Keratinocyte (primary cell): ENCODE measurements around the gene IFT25. TPM values are rescaled to one million over a fixed set of nuclear protein-coding genes. Genes with fewer than 3 reads are reported as not detected.

Experiments used
- DNase-seq: peaks from one replicate; pipeline ENCODE4 v3.0.0-alpha.2; 2011; ENCODE audit warnings: low read depth, missing footprints, low spot score
- FAIRE-seq: peaks from 2 replicates; lab custom pipeline; 2011; peaks lifted over from hg19 to GRCh38; lab: Jason Lieb, UNC
- H2AFZ ChIP-seq: 2 replicates; pipeline ENCODE4 v1.6.0; 2012; ENCODE audit warnings: low read length, control low read depth, inconsistent platforms; ENCODE audit not compliant: control insufficient read depth
- H3K27ac ChIP-seq: 2 replicates; pipeline ENCODE4 v1.5.1; 2011; ENCODE audit warnings: low read length; ENCODE audit not compliant: control insufficient read depth, insufficient read depth
- H3K27me3 ChIP-seq: 3 replicates; pipeline ENCODE4 v1.6.0; 2011; ENCODE audit warnings: low read length; ENCODE audit not compliant: control insufficient read depth, insufficient read depth; ENCODE audit errors: extremely low read depth
- H3K36me3 ChIP-seq, 2 experiments: 2 replicates in 1 of 2; 3 replicates in 1 of 2; pipeline ENCODE4 v1.5.1; 2011; ENCODE audit warnings: low read length in 2 of 2, mild to moderate bottlenecking in 1 of 2; ENCODE audit not compliant: control insufficient read depth in 2 of 2, insufficient read depth in 2 of 2; ENCODE audit errors: extremely low read depth in 1 of 2
- H3K4me1 ChIP-seq: 3 replicates; pipeline ENCODE4 v1.5.1; 2011; ENCODE audit warnings: low read length; ENCODE audit not compliant: control insufficient read depth, insufficient read depth; ENCODE audit errors: extremely low read depth
- H3K4me2 ChIP-seq: 3 replicates; pipeline ENCODE4 v1.6.0; 2011; ENCODE audit warnings: low read depth, low read length; ENCODE audit not compliant: control insufficient read depth, insufficient read depth; ENCODE audit errors: extremely low read depth
- H3K4me3 ChIP-seq, 3 experiments: fragments of 200-600 bp in 1 of 3; sonication (generic) in 1 of 3; 2 replicates in 2 of 3; 3 replicates in 1 of 3; pipeline ENCODE4 v1.5.1; 2011 to 2016; ENCODE audit warnings: low read length in 3 of 3, mild to moderate bottlenecking in 3 of 3, control low read depth in 2 of 3, inconsistent platforms in 1 of 3, low read depth in 1 of 3, mixed read lengths in 1 of 3, mixed run types in 1 of 3, moderate library complexity in 1 of 3; ENCODE audit not compliant: control insufficient read depth in 2 of 3, insufficient read depth in 2 of 3; ENCODE audit errors: extremely low read depth in 1 of 3
- H3K79me2 ChIP-seq: 2 replicates; pipeline ENCODE4 v1.6.0; 2012; ENCODE audit warnings: low read length; ENCODE audit not compliant: control insufficient read depth, insufficient read depth
- H3K9ac ChIP-seq: 3 replicates; pipeline ENCODE4 v1.6.0; 2011; ENCODE audit warnings: low read length; ENCODE audit not compliant: control insufficient read depth, insufficient read depth; ENCODE audit errors: extremely low read depth
- H3K9me1 ChIP-seq: 3 replicates; pipeline ENCODE4 v1.6.0; 2011; ENCODE audit warnings: low read length; ENCODE audit not compliant: control insufficient read depth, insufficient read depth; ENCODE audit errors: extremely low read depth
- H3K9me3 ChIP-seq: 2 replicates; pipeline ENCODE4 v1.5.1; 2012; ENCODE audit warnings: low read depth, low read length; ENCODE audit not compliant: control insufficient read depth
- H4K20me1 ChIP-seq: 3 replicates; pipeline ENCODE4 v1.6.0; 2011; ENCODE audit warnings: low read length; ENCODE audit not compliant: control insufficient read depth, insufficient read depth; ENCODE audit errors: extremely low read depth
- CTCF ChIP-seq, 3 experiments: IDR thresholded peaks in 1 of 3; conservative IDR thresholded peaks in 1 of 3; optimal IDR thresholded peaks in 1 of 3; 2 replicates in 2 of 3; 3 replicates in 1 of 3; pipeline versions ENCODE3 to v1.5.1; 2011; ENCODE audit warnings: low read length in 3 of 3, mild to moderate bottlenecking in 3 of 3, moderate library complexity in 2 of 3, control low read depth in 1 of 3, inconsistent platforms in 1 of 3; ENCODE audit not compliant: insufficient read depth in 2 of 3; ENCODE audit errors: extremely low read depth in 1 of 3
- EZH2 ChIP-seq: IDR thresholded peaks from one replicate; pipeline ENCODE4 v1.6.1; 2012; ENCODE audit warnings: inconsistent platforms, mild to moderate bottlenecking, low read length, moderate library complexity
- dilution Hi-C: fragments of 300-500 bp; cut with MboI; formaldehyde crosslinking; loops from one replicate; pipeline ENCODE4 v1.7.0; 2020; ENCODE audit warnings: low sequenced_read_pairs; ENCODE audit not compliant: extremely low pct_ligation_motif_present
- polyA plus RNA-seq, 5 experiments: library from polyadenylated mRNA; depleted of rRNA in 3 of 5; stranded (reverse) in 3 of 5; stranded (forward) in 1 of 5; unstranded in 1 of 5; fragments of >200 nt; gene quantifications; 1 replicate in 1 of 5; 2 replicates in 3 of 5; 3 replicates in 1 of 5; pipeline versions ENCODE4 v1.2.1 to v1.2.3, GENCODE V29; 2011 to 2012; ENCODE audit warnings: missing spikeins in 2 of 5, low read depth in 1 of 5, low replicate concordance in 1 of 5

Gene IFT25
- polyA plus RNA-seq, 1 donor (not counting 4 experiments of a cell fraction or from before 2014, with no cell fraction given): 64.3 TPM

GRCh38 chr1:53918343-53918742, 27.2 kb downstream of the IFT25 start:
- dilution Hi-C loops: no loop called here
- peaks cover 4% of the 10 kb centered on the region in 2 experiments for H3K36me3 ChIP-seq
- H3K4me2 ChIP-seq: no peak overlapping the region
- TF ChIP-seq CTCF (optimal IDR thresholded peaks at IDR 0.05 in 1 of 3, IDR thresholded peaks at IDR 0.05 in 1 of 3, conservative IDR thresholded peaks at IDR 0.05 in 1 of 3; ENCODE audit: extremely low read depth in 1 of 3, insufficient read depth in 2 of 3, low read length in 3 of 3): no peak
- TF ChIP-seq EZH2: no peak
- no peaks in the 10 kb centered on the region for H3K9me3 ChIP-seq
- no peaks in the 10 kb centered on the region for H3K27me3 ChIP-seq
- H3K4me3 ChIP-seq: no peak overlapping the region
- FAIRE-seq (no peak), DNase-seq (no peak)
- H3K79me2 ChIP-seq: no peaks in the 10 kb centered on the region
- no peaks in the 10 kb centered on the region for H3K4me1 ChIP-seq
- no peaks in the 10 kb centered on the region for H3K9me1 ChIP-seq
- H4K20me1 ChIP-seq: no peaks in the 10 kb centered on the region
- no peak overlapping the region for H3K27ac ChIP-seq
- no peak overlapping the region for H3K9ac ChIP-seq
- no peak overlapping the region for H2AFZ ChIP-seq

GRCh38 chr1:53913352-53914033, 32.0 kb downstream of the IFT25 start:
- Histone ChIP-seq H3K4me3 (no peak overlapping the region), H3K4me2 (no peak overlapping the region), H3K27ac (no peak overlapping the region), H3K9me3 (no peaks in the 10 kb centered on the region), H3K79me2 (no peaks in the 10 kb centered on the region), H3K36me3 (peaks cover 1 to 4% of the 10 kb centered on the region in 2 experiments), H3K9ac (no peak overlapping the region), H3K4me1 (no peaks in the 10 kb centered on the region), H3K9me1 (no peaks in the 10 kb centered on the region), H3K27me3 (no peaks in the 10 kb centered on the region), H4K20me1 (no peaks in the 10 kb centered on the region), H2AFZ (no peak overlapping the region)
- FAIRE-seq (no peak), DNase-seq (no peak)
- TF ChIP-seq CTCF (optimal IDR thresholded peaks at IDR 0.05 in 1 of 3, IDR thresholded peaks at IDR 0.05 in 1 of 3, conservative IDR thresholded peaks at IDR 0.05 in 1 of 3; ENCODE audit: extremely low read depth in 1 of 3, insufficient read depth in 2 of 3, low read length in 3 of 3) (peak in 1 of 3 experiments; percentile 6), EZH2 (no peak)
- dilution Hi-C loops: no loop called here
